Activated CD4-positive, alpha-beta T cell treated with anti-CD3 and anti-CD28 coated beads for 24 hours (primary cell): ENCODE data around the gene PIGZ.

ENCODE experiments used
- DNase-seq, 2 donors: peaks; one replicate each; pipeline ENCODE4 v3.0.0-alpha.2; 2020; ENCODE audit warnings: low read depth in 2 of 2

The PIGZ gene

GRCh38 chr3:196915375-196915774 is 53.3 kb downstream of the PIGZ start:
- DNase-seq = no peak

GRCh38 chr3:196914866-196915265 is 53.8 kb downstream of the PIGZ start:
- no peak for DNase-seq

GRCh38 chr3:196903740-196904139 is 64.9 kb downstream of the PIGZ start:
- no peak for DNase-seq

GRCh38 chr3:196902296-196902695 is 66.3 kb downstream of the PIGZ start:
- no peak for DNase-seq

- no peak for DNase-seq
Observed at GRCh38 chr3:196901768-196902167, 66.9 kb downstream of the PIGZ start.
